H1 (cell line): ENCODE results near the gene UHRF2. TPM values are rescaled to one million over a fixed set of nuclear protein-coding genes. Genes with fewer than 3 reads are reported as not detected.

Source experiments
- CTCF ChIA-PET: fragments of 300-600 bp; sonication (Branson Sonifier 250); formaldehyde crosslinking; loops from one replicate; lab custom pipeline; 2021; ENCODE audit not compliant: partially characterized antibody; lab: Charles Lee
- POLR2A ChIA-PET: fragments of 300-600 bp; sonication (Branson Sonifier 250); formaldehyde crosslinking; loops from one replicate; lab custom pipeline; 2021; ENCODE audit warnings: inconsistent platforms; ENCODE audit not compliant: partially characterized antibody; lab: Charles Lee
- DNase-seq, 2 experiments: peaks; one replicate each; pipeline versions ENCODE4 v3.0.0 to v3.0.0-alpha.2; 2010 to 2022; ENCODE audit warnings: low spot score in 2 of 2, low read depth in 1 of 2, mixed read lengths in 1 of 2
- FAIRE-seq: peaks from 2 replicates; lab custom pipeline; 2011; peaks lifted over from hg19 to GRCh38; lab: Jason Lieb, UNC
- H2AFZ ChIP-seq: 2 replicates; pipeline ENCODE4 v1.8.1; 2012; ENCODE audit warnings: low read length, inconsistent platforms
- H2AK5ac ChIP-seq: 2 replicates; pipeline ENCODE4 v1.6.1; 2013; ENCODE audit warnings: low read depth, low read length
- H2BK120ac ChIP-seq: replicated peaks from 2 replicates; pipeline ENCODE3; 2013; ENCODE audit warnings: low read depth, low read length, inconsistent platforms
- H2BK12ac ChIP-seq: 2 replicates; pipeline ENCODE4 v1.6.1; 2013; ENCODE audit warnings: low read depth, low read length
- H2BK15ac ChIP-seq: 2 replicates; pipeline ENCODE4 v1.6.1; 2013; ENCODE audit warnings: low read length
- H2BK20ac ChIP-seq: 2 replicates; pipeline ENCODE4 v1.6.1; 2013; ENCODE audit warnings: low read length
- H2BK5ac ChIP-seq: 2 replicates; pipeline ENCODE4 v1.6.1; 2013; ENCODE audit warnings: low read depth, low read length
- H3K14ac ChIP-seq: 2 replicates; pipeline ENCODE4 v1.6.1; 2013; ENCODE audit warnings: inconsistent platforms; ENCODE audit not compliant: insufficient read length
- H3K18ac ChIP-seq: 2 replicates; pipeline ENCODE4 v1.6.1; 2013; ENCODE audit warnings: low read length; ENCODE audit errors: extremely low read depth
- H3K23ac ChIP-seq: 2 replicates; pipeline ENCODE4 v1.6.1; 2013; ENCODE audit warnings: inconsistent platforms; ENCODE audit not compliant: insufficient read length
- H3K23me2 ChIP-seq: 2 replicates; pipeline ENCODE4 v1.6.1; 2013; ENCODE audit warnings: low read depth, low read length
- H3K27ac ChIP-seq: 2 replicates; pipeline ENCODE4 v1.6.1; 2011; ENCODE audit warnings: low read depth, low read length, inconsistent platforms
- H3K27me3 ChIP-seq, 4 experiments: replicated peaks in 1 of 4; 1 replicate in 1 of 4; 2 replicates in 3 of 4; pipeline versions ENCODE4 v1.6.1 to v1.8.1; 2011 to 2013; ENCODE audit warnings: low read length in 3 of 4, mild to moderate bottlenecking in 3 of 4, inconsistent platforms in 2 of 4, mixed read lengths in 2 of 4, moderate library complexity in 1 of 4; ENCODE audit not compliant: control insufficient read depth in 3 of 4, insufficient read depth in 3 of 4; ENCODE audit errors: extremely low read depth in 1 of 4
- H3K36me3 ChIP-seq, 4 experiments: 2 replicates each; pipeline versions ENCODE4 v1.6.1 to v1.8.1; 2011 to 2013; ENCODE audit warnings: mild to moderate bottlenecking in 4 of 4, low read length in 3 of 4, moderate library complexity in 2 of 4, control low read depth in 1 of 4, inconsistent platforms in 1 of 4; ENCODE audit not compliant: insufficient read depth in 4 of 4, control insufficient read depth in 2 of 4
- H3K4ac ChIP-seq: replicated peaks from 2 replicates; pipeline ENCODE3; 2013; ENCODE audit warnings: low read length, low read depth, mixed read lengths, inconsistent platforms; ENCODE audit not compliant: insufficient read length
- H3K4me1 ChIP-seq, 4 experiments: replicated peaks in 1 of 4; 1 replicate in 1 of 4; 2 replicates in 3 of 4; pipeline versions ENCODE4 v1.6.1 to v1.8.1; 2011 to 2013; ENCODE audit warnings: low read length in 3 of 4, inconsistent platforms in 2 of 4, mixed read lengths in 1 of 4; ENCODE audit not compliant: insufficient read depth in 4 of 4, control insufficient read depth in 3 of 4
- H3K4me2 ChIP-seq, 2 experiments: 2 replicates each; pipeline versions ENCODE4 v1.6.1 to v1.8.1; 2011 to 2013; ENCODE audit warnings: low read depth in 2 of 2, low read length in 2 of 2, control low read depth in 1 of 2, inconsistent platforms in 1 of 2, mild to moderate bottlenecking in 1 of 2; ENCODE audit not compliant: insufficient read depth in 1 of 2
- H3K4me3 ChIP-seq, 4 experiments: fragments of 200-600, 300-600 bp in 1 of 4; sonication (generic), shearing (Covaris generic), sonication (Bioruptor Twin) in 1 of 4; 2 replicates each; pipeline versions ENCODE4 v1.5.1 to v1.8.1; 2011 to 2016; ENCODE audit warnings: low read length in 4 of 4, low read depth in 3 of 4, control low read depth in 2 of 4, inconsistent platforms in 2 of 4, mild to moderate bottlenecking in 2 of 4, mixed read lengths in 1 of 4, moderate library complexity in 1 of 4; ENCODE audit not compliant: insufficient read depth in 2 of 4; ENCODE audit errors: extremely low read depth in 1 of 4
- H3K56ac ChIP-seq: replicated peaks from 2 replicates; pipeline ENCODE3; 2013; ENCODE audit warnings: low read depth, mild to moderate bottlenecking, mixed read lengths, low read length, inconsistent platforms; ENCODE audit not compliant: insufficient read length
- H3K79me1 ChIP-seq: 2 replicates; pipeline ENCODE4 v1.6.1; 2013; ENCODE audit warnings: low read depth, low read length, control low read depth
- H3K79me2 ChIP-seq, 2 experiments: 2 replicates each; pipeline versions ENCODE4 v1.6.1 to v1.8.1; 2012 to 2013; ENCODE audit warnings: low read length in 2 of 2, mild to moderate bottlenecking in 2 of 2, inconsistent platforms in 1 of 2; ENCODE audit not compliant: insufficient read depth in 2 of 2, control insufficient read depth in 1 of 2
- H3K9ac ChIP-seq, 4 experiments: replicated peaks in 1 of 4; 1 replicate in 1 of 4; 2 replicates in 3 of 4; pipeline versions ENCODE4 v1.6.1 to v1.8.1; 2011 to 2013; ENCODE audit warnings: low read depth in 3 of 4, low read length in 3 of 4, control low read depth in 2 of 4, mild to moderate bottlenecking in 2 of 4, moderate library complexity in 2 of 4, inconsistent platforms in 1 of 4; ENCODE audit errors: extremely low read depth in 1 of 4
- H3K9me3 ChIP-seq, 2 experiments: 2 replicates each; pipeline versions ENCODE4 v1.6.1 to v1.8.1; 2012 to 2013; ENCODE audit warnings: mild to moderate bottlenecking in 2 of 2, moderate library complexity in 2 of 2, control low read depth in 1 of 2, inconsistent platforms in 1 of 2, low read depth in 1 of 2, low read length in 1 of 2, mixed read lengths in 1 of 2; ENCODE audit not compliant: insufficient read depth in 2 of 2
- H4K20me1 ChIP-seq, 2 experiments: replicated peaks in 1 of 2; 2 replicates each; pipeline versions ENCODE3 to v1.8.1; 2011 to 2013; ENCODE audit warnings: inconsistent platforms in 2 of 2, low read length in 2 of 2, mild to moderate bottlenecking in 1 of 2; ENCODE audit not compliant: insufficient read depth in 2 of 2, control insufficient read depth in 1 of 2
- H4K5ac ChIP-seq: 2 replicates; pipeline ENCODE4 v1.6.1; 2013; ENCODE audit warnings: low read length, low read depth, mixed read lengths, inconsistent platforms; ENCODE audit not compliant: insufficient read length
- H4K8ac ChIP-seq: 2 replicates; pipeline ENCODE4 v1.8.0; 2013; ENCODE audit warnings: mild to moderate bottlenecking, moderate library complexity, low read length, inconsistent platforms; ENCODE audit not compliant: insufficient read depth; ENCODE audit errors: extremely low read depth
- H4K91ac ChIP-seq: replicated peaks from 2 replicates; pipeline ENCODE3; 2013; ENCODE audit warnings: low read length, mixed read lengths, inconsistent platforms; ENCODE audit not compliant: insufficient read length
- BRCA1 ChIP-seq: IDR thresholded peaks from 2 replicates; pipeline ENCODE4 v1.6.1; 2012; ENCODE audit warnings: low read depth, low read length, improper control_type of control experiment
- EGR1 ChIP-seq: IDR thresholded peaks from 2 replicates; pipeline ENCODE4 v1.6.1; 2011; ENCODE audit warnings: low read depth, low read length, borderline replicate concordance
- SP1 ChIP-seq: IDR thresholded peaks from 2 replicates; pipeline ENCODE4 v1.6.1; 2011; ENCODE audit warnings: low read depth, low read length
- WGBS, 2 experiments: shearing (Covaris generic) in 1 of 2; methylation state at CpG; one replicate each; pipeline versions ENCODE4 v1.1.6 to v1.1.7; 2013 to 2015; ENCODE audit warnings: low lambda C conversion rate in 2 of 2, mixed read lengths in 2 of 2, inconsistent platforms in 1 of 2, low coverage in 1 of 2, missing lambda C conversion rate in 1 of 2; ENCODE audit not compliant: insufficient replicate concordance in 2 of 2, insufficient coverage in 1 of 2, insufficient read length in 1 of 2; ENCODE audit errors: extremely low coverage in 1 of 2, missing lambda C conversion rate in 1 of 2; 5-methylcytosine and 5-hydroxymethylcytosine counted together
- polyA plus RNA-seq, 7 experiments: library from polyadenylated mRNA; depleted of rRNA in 3 of 7; stranded (reverse) in 5 of 7; unstranded in 2 of 7; fragments of >200 nt in 5 of 7; fragments of 200-250 nt in 2 of 7; gene quantifications; 1 replicate in 5 of 7; 2 replicates in 1 of 7; 4 replicates in 1 of 7; pipeline versions ENCODE4 v1.2.1 to v1.2.3, GENCODE V29; 2011 to 2013; ENCODE audit warnings: missing spikeins in 2 of 7, mixed read lengths in 2 of 7
- total RNA-seq: library from RNA; stranded (reverse); fragmentation: NEBNext Ultra II Directional; extraction: Animal tissue kit (Norgen Biotek cat#: 25700); gene quantifications from 2 replicates; pipeline ENCODE4 v1.2.1, GENCODE V29; 2021

UHRF2 gene
- total and polyA plus RNA-seq, 2 of the 8 experiments (the other 6 are each of a cell fraction or from before 2014, with no cell fraction given): 31.8 to 48.0 TPM

DNA sequence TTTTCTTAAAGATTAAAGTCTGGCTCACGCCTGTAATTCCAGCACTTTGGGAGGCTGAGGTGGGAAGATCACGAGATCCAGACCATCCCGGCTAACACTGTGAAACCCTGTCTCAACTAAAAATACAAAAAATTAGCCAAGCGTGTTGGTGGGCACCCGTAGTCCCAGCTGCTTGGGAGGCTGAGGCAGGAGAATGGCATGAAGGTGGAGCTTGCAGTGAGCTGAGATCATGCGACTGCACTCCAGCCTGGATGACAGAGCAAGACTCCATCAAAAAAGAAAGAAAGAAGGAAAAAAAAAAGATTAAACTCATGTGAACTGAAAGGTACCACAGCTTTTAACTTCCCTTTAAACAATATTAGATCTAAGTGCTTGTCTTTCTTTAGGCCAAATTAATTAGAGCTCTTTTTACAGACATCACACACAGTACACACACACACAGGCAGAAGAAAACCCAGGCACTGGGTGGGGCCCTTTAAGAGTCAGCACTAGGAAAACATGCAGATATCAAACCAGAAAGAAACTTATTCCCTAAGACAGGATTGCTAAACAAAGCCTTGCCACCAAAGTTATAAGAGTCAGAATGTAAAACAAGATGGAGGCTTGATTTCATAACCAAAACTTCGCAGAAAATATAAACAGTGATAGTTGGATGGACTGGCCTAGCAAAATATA lies 29.3 kb upstream of the UHRF2 start:
- TF ChIP-seq SP1: no peak
- no peak for TF ChIP-seq BRCA1
- no peak for TF ChIP-seq EGR1

More for the DNA sequence above, 29.3 kb upstream of the UHRF2 start:
- H3K27ac ChIP-seq: no peak overlapping the region
- H4K91ac ChIP-seq: no peak overlapping the region
- 0 out of 7 replicates have a peak, but pooled peaks cover 0 to 3% (median 0%) of the 10 kb centered on the region in 4 experiments for H3K4me1 ChIP-seq
- H2BK5ac ChIP-seq: no peak overlapping the region
- FAIRE-seq: no peak
- no peak overlapping the region for H2AK5ac ChIP-seq
- no peak for DNase-seq
- H2BK12ac ChIP-seq: no peak overlapping the region
- no peak overlapping the region for H3K4ac ChIP-seq
- H2AFZ ChIP-seq: no peak overlapping the region
- H3K27me3 ChIP-seq: no peaks in the 10 kb centered on the region
- H3K36me3 ChIP-seq: no peaks in the 10 kb centered on the region
- H3K14ac ChIP-seq: no peak overlapping the region
- H3K23me2 ChIP-seq: no peaks in the 10 kb centered on the region
- H3K56ac ChIP-seq: no peak overlapping the region
- no peaks in the 10 kb centered on the region for H3K9me3 ChIP-seq
- H3K23ac ChIP-seq: no peak overlapping the region
- H3K9ac ChIP-seq: no peak overlapping the region
- WGBS, 2 experiments: 92% methylated on average over 7 of the region's 7 CpGs; no CpG with 5 or more reads in 1 of the 2 experiments
- no peak overlapping the region for H3K4me2 ChIP-seq
- H3K79me1 ChIP-seq: no peaks in the 10 kb centered on the region
- POLR2A ChIA-PET: interaction anchor here (1.2 kb wide), 1 partner anchor 15 kb away, joined by 3 read pairs; no protein-coding TSS in a partner anchor
- no peak overlapping the region for H4K5ac ChIP-seq
- H2BK120ac ChIP-seq: no peak overlapping the region
- no peak overlapping the region for H4K8ac ChIP-seq
- no peak overlapping the region for H3K4me3 ChIP-seq
- H4K20me1 ChIP-seq: no peaks in the 10 kb centered on the region
- CTCF ChIA-PET: no interaction called here
- no peak overlapping the region for H2BK20ac ChIP-seq
- H3K79me2 ChIP-seq: no peaks in the 10 kb centered on the region
- H3K18ac ChIP-seq: no peak overlapping the region
- H2BK15ac ChIP-seq: no peak overlapping the region
